Stimulated activated CD4-positive, alpha-beta T cell treated with anti-CD3 and anti-CD28 coated beads, Interleukin-2, amount 100 ng/mL, for 4 hours (primary cell): ENCODE measurements around the gene CYP2U1.
A peak's percentile ranks its signal among the peaks of the same experiment; 100 is the strongest.

Experiments
- DNase-seq: peaks from one replicate; pipeline ENCODE4 v3.0.0-alpha.2; 2020; ENCODE audit warnings: low read depth

CYP2U1 gene

GRCh38 chr4:107987916-107988762, 56.8 kb downstream of the CYP2U1 start:
- DNase-seq, result no peak

GRCh38 chr4:107988763-107989035, 57.4 kb downstream of the CYP2U1 start:
- no peak for DNase-seq

GRCh38 chr4:107989162-107989536, 57.8 kb downstream of the CYP2U1 start:
- DNase-seq, result no peak

DNA sequence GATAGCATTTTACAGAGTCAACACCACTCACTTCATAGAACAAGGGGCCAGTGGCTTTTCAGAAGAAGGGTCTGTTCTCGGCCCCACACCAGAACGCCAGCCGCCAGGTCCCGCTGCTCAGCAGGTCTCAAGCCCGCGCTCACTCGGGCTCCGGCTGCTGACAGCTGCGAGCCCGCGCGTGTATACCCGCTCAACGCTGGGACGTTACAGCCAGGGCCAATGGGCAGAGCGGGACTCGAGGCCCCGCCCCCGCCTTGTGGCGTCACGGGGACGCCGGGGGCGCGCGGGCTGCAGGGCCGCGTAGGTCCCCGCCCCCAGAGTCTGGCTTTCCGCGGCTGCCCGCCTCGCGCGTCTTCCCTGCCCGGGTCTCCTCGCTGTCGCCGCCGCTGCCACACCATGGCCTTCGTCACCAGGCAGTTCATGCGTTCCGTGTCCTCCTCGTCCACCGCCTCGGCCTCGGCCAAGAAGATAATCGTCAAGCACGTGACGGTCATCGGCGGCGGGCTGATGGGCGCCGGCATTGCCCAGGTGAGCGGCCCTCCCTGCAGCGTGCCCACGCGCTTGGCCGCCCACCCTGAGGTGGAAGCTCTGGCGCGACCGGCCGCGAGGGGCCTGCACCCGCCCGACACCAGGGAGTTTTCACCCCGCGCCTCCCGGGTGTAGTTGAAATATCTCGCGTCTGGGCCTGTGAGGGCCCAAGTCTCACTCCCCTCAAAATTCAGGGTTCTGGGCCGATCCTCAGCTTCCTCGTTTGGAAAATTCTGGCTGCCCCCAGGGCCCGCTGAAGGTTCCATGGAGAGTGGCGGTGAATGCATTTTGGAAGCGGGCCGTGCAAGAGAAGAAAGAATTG, 58.4 kb downstream of the CYP2U1 start, which contains the start of gene HADH:
TSS of gene HADH (plus strand) at position 353 of the 850 bp plus-strand sequence. CDS start at position 397, 44 bp downstream.
- DNase-seq, result peak; percentile 92

- no peak for DNase-seq
Measured at GRCh38 chr4:107991945-107992630, 60.7 kb downstream of the CYP2U1 start.

DNA sequence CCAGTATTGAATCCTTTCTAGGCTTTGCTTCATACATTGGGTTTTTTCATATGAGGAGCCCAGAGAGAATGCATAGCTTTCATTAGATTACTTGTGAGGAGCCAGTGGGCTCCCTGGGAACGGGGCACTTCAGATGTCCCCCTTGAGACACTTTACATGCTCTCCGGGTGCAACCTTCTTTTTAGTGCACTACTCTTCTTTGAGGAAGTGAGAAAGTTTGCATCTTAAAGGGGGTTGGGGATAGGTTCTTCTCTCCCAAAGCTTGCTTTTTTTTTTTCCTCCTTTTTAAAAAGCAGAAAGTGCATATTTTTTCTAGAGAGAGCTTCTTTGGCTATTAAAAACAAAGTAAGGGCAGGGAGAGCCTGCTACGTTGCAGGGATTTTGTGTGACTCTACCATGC, 62.6 kb downstream of the CYP2U1 start:
- no peak for DNase-seq

- DNase-seq, result no peak
Measured at GRCh38 chr4:107994894-107995293, 63.5 kb downstream of the CYP2U1 start.

GRCh38 chr4:107996949-107997788, 65.8 kb downstream of the CYP2U1 start:
- DNase-seq, result no peak

- DNase-seq, result no peak
Measured at GRCh38 chr4:107997794-107998193, 66.4 kb downstream of the CYP2U1 start.

DNA sequence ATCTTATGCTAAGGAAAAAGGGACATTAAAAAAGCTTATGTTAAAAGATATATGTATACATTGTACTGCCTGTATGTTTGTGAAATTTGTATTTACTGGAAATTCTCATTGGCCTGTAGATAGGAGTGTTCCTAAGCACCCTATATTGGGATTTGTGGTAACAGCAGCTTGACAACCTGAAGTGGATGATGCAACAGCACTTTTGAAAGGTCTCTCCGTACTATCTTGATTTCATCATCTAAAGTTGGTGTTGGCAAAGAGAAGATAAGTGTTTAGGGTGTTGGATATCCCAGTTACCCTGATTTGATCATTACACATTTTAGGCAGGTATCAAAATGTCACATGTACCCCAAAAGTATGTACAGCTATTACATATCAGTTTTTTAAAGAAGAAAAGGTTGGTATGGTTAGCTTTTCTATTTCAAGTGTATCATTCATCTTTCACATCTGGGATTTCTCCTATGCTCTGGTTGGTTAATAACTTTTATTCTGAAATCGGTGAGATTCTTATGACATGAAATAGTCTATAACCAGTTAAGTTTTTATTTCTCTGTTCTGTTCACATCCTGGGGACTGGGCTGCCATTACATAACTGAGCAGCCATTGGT, 68.7 kb downstream of the CYP2U1 start:
- DNase-seq, result no peak

DNA sequence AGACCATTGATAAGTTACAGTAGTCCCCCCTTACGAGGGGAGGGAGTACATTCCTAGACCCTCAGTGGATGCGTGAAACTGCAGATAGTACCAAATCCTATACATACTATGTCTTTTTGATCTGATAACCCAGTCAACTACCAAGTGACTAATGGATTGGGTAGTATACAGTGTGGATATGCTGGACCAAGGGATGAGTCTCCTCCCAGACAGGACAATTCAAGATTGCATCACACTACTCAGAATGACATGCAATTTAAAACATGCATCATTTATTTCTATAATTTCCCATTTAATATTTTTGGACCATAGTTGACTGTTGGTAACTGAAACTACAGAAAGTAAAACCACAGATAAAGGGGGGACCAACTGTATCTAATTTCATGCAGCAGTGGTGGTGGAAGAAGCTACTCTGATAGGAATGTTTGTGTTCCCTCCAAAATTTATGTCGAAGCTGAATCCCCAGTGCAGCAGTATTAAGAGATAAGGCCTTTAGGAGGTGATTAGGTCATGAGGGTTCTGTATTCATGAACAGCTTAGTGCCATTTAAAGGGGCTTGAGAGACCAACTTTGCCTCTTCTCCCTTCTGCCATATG, 70.3 kb downstream of the CYP2U1 start:
- DNase-seq, result no peak
